ENCODE data around the gene BGLAP. TPM values are rescaled to one million over a fixed set of nuclear protein-coding genes. Genes with fewer than 3 reads are reported as not detected.

The BGLAP gene
- polyA plus RNA-seq, 3 donors = 2.1 to 6.7 (median 2.3) TPM

- DNase-seq (ENCODE audit: extremely low read depth in 1 of 11, low read depth in 9 of 11, low spot score in 4 of 11) = no peak
Measured at GRCh38 chr1:156247460-156248322, 5.7 kb downstream of the BGLAP start, which contains the start of gene PAQR6. PAQR6 (minus strand) TSS chr1:156248056; CDS start chr1:156246731, 1,325 bp downstream.

GRCh38 chr1:156248323-156248683, 6.3 kb downstream of the BGLAP start:
- DNase-seq (ENCODE audit: extremely low read depth in 1 of 11, low read depth in 9 of 11, low spot score in 4 of 11) = no peak

- no peak for DNase-seq (ENCODE audit: extremely low read depth in 1 of 11, low read depth in 9 of 11, low spot score in 4 of 11)
Measured at GRCh38 chr1:156249593-156249992, 7.6 kb downstream of the BGLAP start.

GRCh38 chr1:156251527-156251926, 9.5 kb downstream of the BGLAP start:
- DNase-seq (ENCODE audit: extremely low read depth in 1 of 11, low read depth in 9 of 11, low spot score in 4 of 11) = no peak

- no peak for DNase-seq (ENCODE audit: extremely low read depth in 1 of 11, low read depth in 9 of 11, low spot score in 4 of 11)
Measured at GRCh38 chr1:156253634-156254033, 11.7 kb downstream of the BGLAP start.

- DNase-seq (ENCODE audit: extremely low read depth in 1 of 11, low read depth in 9 of 11, low spot score in 4 of 11) = no peak
Measured at GRCh38 chr1:156257711-156258110, 15.7 kb downstream of the BGLAP start.

- no peak for DNase-seq (ENCODE audit: extremely low read depth in 1 of 11, low read depth in 9 of 11, low spot score in 4 of 11)
Measured at GRCh38 chr1:156258859-156259258, 16.9 kb downstream of the BGLAP start.

- no peak for DNase-seq (ENCODE audit: extremely low read depth in 1 of 11, low read depth in 9 of 11, low spot score in 4 of 11)
Measured at GRCh38 chr1:156259805-156260204, 17.8 kb downstream of the BGLAP start.

- DNase-seq (ENCODE audit: extremely low read depth in 1 of 11, low read depth in 9 of 11, low spot score in 4 of 11) = no peak
Measured at GRCh38 chr1:156260896-156261295, 18.9 kb downstream of the BGLAP start.

GRCh38 chr1:156262461-156263287, 20.7 kb downstream of the BGLAP start:
- no peak for DNase-seq (ENCODE audit: extremely low read depth in 1 of 11, low read depth in 9 of 11, low spot score in 4 of 11)

GRCh38 chr1:156263288-156263655, 21.3 kb downstream of the BGLAP start:
- no peak for DNase-seq (ENCODE audit: extremely low read depth in 1 of 11, low read depth in 9 of 11, low spot score in 4 of 11)

- no peak for DNase-seq (ENCODE audit: extremely low read depth in 1 of 11, low read depth in 9 of 11, low spot score in 4 of 11)
Measured at GRCh38 chr1:156266051-156266450, 24.1 kb downstream of the BGLAP start.

GRCh38 chr1:156268336-156268735, 26.4 kb downstream of the BGLAP start:
- DNase-seq (ENCODE audit: extremely low read depth in 1 of 11, low read depth in 9 of 11, low spot score in 4 of 11) = no peak

- no peak for DNase-seq (ENCODE audit: extremely low read depth in 1 of 11, low read depth in 9 of 11, low spot score in 4 of 11)
Measured at GRCh38 chr1:156270314-156270713, 28.3 kb downstream of the BGLAP start.

- no peak for DNase-seq (ENCODE audit: extremely low read depth in 1 of 11, low read depth in 9 of 11, low spot score in 4 of 11)
Measured at GRCh38 chr1:156276532-156276931, 34.5 kb downstream of the BGLAP start.

GRCh38 chr1:156276966-156277381, 35.0 kb downstream of the BGLAP start:
- DNase-seq (ENCODE audit: extremely low read depth in 1 of 11, low read depth in 9 of 11, low spot score in 4 of 11) = no peak

GRCh38 chr1:156279837-156280236, 37.9 kb downstream of the BGLAP start:
- no peak for DNase-seq (ENCODE audit: extremely low read depth in 1 of 11, low read depth in 9 of 11, low spot score in 4 of 11)

GRCh38 chr1:156281281-156281680, 39.3 kb downstream of the BGLAP start:
- DNase-seq (ENCODE audit: extremely low read depth in 1 of 11, low read depth in 9 of 11, low spot score in 4 of 11) = no peak

GRCh38 chr1:156281693-156282478, 39.9 kb downstream of the BGLAP start:
- no peak for DNase-seq (ENCODE audit: extremely low read depth in 1 of 11, low read depth in 9 of 11, low spot score in 4 of 11)

Data from renal cortex interstitium (tissue), 11 donors.